Uterus (tissue), 4 donors: ENCODE measurements around the gene NEDD4L. TPM values are rescaled to one million over a fixed set of nuclear protein-coding genes. Genes with fewer than 3 reads are reported as not detected.

Source experiments
- DNase-seq, 2 donors: peaks; one replicate each; pipeline ENCODE4 v3.0.0-alpha.2; 2019 to 2020
- H3K27ac ChIP-seq, 2 donors: fragments of 200-600 bp; sonication (generic); 1 replicate in 1 of 2; 2 replicates in 1 of 2; pipeline ENCODE4 v1.5.1; 2016 to 2018
- H3K27me3 ChIP-seq, 2 donors: fragments of 200-600 bp; sonication (generic); one replicate each; pipeline ENCODE4 v1.5.1; 2018 to 2019; ENCODE audit warnings: control low read depth in 1 of 2
- H3K36me3 ChIP-seq, 2 donors: fragments of 200-600 bp; sonication (generic); one replicate each; pipeline ENCODE4 v1.5.1; 2019; ENCODE audit warnings: control low read depth in 1 of 2
- H3K4me1 ChIP-seq, 2 donors: fragments of 200-600 bp; sonication (generic); one replicate each; pipeline ENCODE4 v1.5.1; 2018 to 2019; ENCODE audit warnings: control low read depth in 1 of 2
- H3K4me3 ChIP-seq, 2 donors: fragments of 200-600 bp; sonication (generic); 1 replicate in 1 of 2; 2 replicates in 1 of 2; pipeline ENCODE4 v1.5.1; 2018 to 2019; ENCODE audit warnings: mild to moderate bottlenecking in 1 of 2
- H3K9me3 ChIP-seq, 2 donors: fragments of 200-600 bp; sonication (generic); one replicate each; pipeline ENCODE4 v1.5.1; 2019; ENCODE audit warnings: control low read depth in 1 of 2
- CTCF ChIP-seq, 4 experiments: fragments of 200-600 bp in 2 of 4; fragments of 450-650 bp in 2 of 4; sonication (generic) in 2 of 4; IDR thresholded peaks; one replicate each; pipeline ENCODE4 v1.5.1; 2016 to 2019; ENCODE audit warnings: antibody characterized with exemption in 4 of 4, mild to moderate bottlenecking in 2 of 4, moderate library complexity in 1 of 4
- POLR2A ChIP-seq, 2 donors: fragments of 450-650 bp; IDR thresholded peaks; one replicate each; pipeline ENCODE4 v1.6.1; 2016; ENCODE audit warnings: antibody characterized with exemption in 2 of 2, mild to moderate bottlenecking in 1 of 2, moderate library complexity in 1 of 2
- intact Hi-C: fragments of 100-400 bp; cut with DNase I; formaldehyde crosslinking; loops from one replicate; pipeline ENCODE4 v1.15.1; 2023; ENCODE audit warnings: low total_unique reads
- total RNA-seq, 4 donors: library from RNA; depleted of rRNA in 3 of 4; stranded (reverse); fragments of >200 nt in 3 of 4; gene quantifications; one replicate each; pipeline versions ENCODE4 v1.1.0 to v1.2.4, GENCODE V29; 2014 to 2023
- donor health status: DM: yes; HTN: yes; CAD: no.

NEDD4L gene
- total RNA-seq, 4 donors from 2014 or later: 6.2 to 45.9 (median 32.3) TPM

DNA sequence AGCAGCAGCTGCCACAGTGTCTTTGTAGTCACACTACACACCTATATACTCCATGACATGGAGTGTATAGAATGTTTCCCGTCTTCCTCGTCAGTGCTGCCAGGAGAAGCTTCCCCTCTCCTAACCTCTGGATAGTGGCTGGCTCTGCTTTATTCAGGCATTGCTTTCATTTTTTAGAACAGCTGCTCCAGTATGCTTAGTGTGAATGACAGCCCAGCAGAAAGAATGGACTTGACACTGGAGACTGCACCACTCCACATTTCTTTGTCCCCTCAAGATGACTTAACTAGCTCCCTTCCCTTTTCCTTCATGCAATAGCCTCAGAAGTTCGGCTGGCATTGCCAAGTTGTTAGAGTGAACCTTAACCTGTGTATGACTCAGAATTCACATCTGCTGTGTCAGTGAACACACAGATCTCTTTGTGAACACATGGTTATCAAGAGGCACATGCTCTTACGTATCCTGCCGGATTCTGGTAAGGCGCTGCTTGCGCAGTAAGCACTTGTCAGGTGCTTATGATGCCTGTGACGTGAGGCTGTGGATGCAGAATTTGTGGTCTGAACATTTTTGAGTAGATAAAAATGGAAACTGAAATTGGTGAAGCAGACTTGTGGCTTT is 73.9 kb downstream of the NEDD4L start:
- H3K4me1 ChIP-seq: no peaks in the 10 kb centered on the region
- no peak overlapping the region for H3K27ac ChIP-seq
- intact Hi-C loops: loop anchor here (10.0 kb wide), 2 partner anchors 243 to 683 kb away; partner anchors contain the start of gene ONECUT2
- no peaks in the 10 kb centered on the region for H3K9me3 ChIP-seq
- no peaks in the 10 kb centered on the region for H3K36me3 ChIP-seq
- no peaks in the 10 kb centered on the region for H3K27me3 ChIP-seq
- H3K4me3 ChIP-seq: no peak overlapping the region
- peak in 1 of 2 donors; percentile 16 for DNase-seq
- no peak for TF ChIP-seq CTCF (IDR thresholded peaks at IDR 0.05)
- no peak for TF ChIP-seq POLR2A (IDR thresholded peaks at IDR 0.05)

GRCh38 chr18:58118536-58118935 is 74.5 kb downstream of the NEDD4L start:
- H3K9me3 ChIP-seq: no peaks in the 10 kb centered on the region
- no peak for TF ChIP-seq POLR2A (IDR thresholded peaks at IDR 0.05)
- TF ChIP-seq CTCF (IDR thresholded peaks at IDR 0.05): no peak
- DNase-seq: no peak
- H3K36me3 ChIP-seq: no peaks in the 10 kb centered on the region
- no peaks in the 10 kb centered on the region for H3K27me3 ChIP-seq
- H3K4me3 ChIP-seq: no peak overlapping the region
- no peaks in the 10 kb centered on the region for H3K4me1 ChIP-seq
- intact Hi-C loops: loop anchor here (10.0 kb wide), 2 partner anchors 244 to 684 kb away; partner anchors contain the start of gene ONECUT2
- no peak overlapping the region for H3K27ac ChIP-seq

- no peak overlapping the region for H3K27ac ChIP-seq
- intact Hi-C loops: loop anchor here (10.0 kb wide), 2 partner anchors 245 to 685 kb away; partner anchors contain the start of gene ONECUT2
- DNase-seq: no peak
Observed at GRCh38 chr18:58119819-58120218, 75.8 kb downstream of the NEDD4L start.

GRCh38 chr18:58124475-58124874 is 80.4 kb downstream of the NEDD4L start:
- intact Hi-C loops: no loop called here

More at GRCh38 chr18:58119819-58120218, 75.8 kb downstream of the NEDD4L start:
- TF ChIP-seq POLR2A (IDR thresholded peaks at IDR 0.05) (no peak), CTCF (IDR thresholded peaks at IDR 0.05) (no peak)
- Histone ChIP-seq H3K4me1 (no peaks in the 10 kb centered on the region), H3K4me3 (no peak overlapping the region), H3K27me3 (no peaks in the 10 kb centered on the region), H3K9me3 (no peaks in the 10 kb centered on the region), H3K36me3 (no peaks in the 10 kb centered on the region)

More at GRCh38 chr18:58124475-58124874, 80.4 kb downstream of the NEDD4L start:
- H3K27me3 ChIP-seq: no peaks in the 10 kb centered on the region
- no peaks in the 10 kb centered on the region for H3K9me3 ChIP-seq
- H3K36me3 ChIP-seq: no peaks in the 10 kb centered on the region
- no peak for DNase-seq
- TF ChIP-seq CTCF (IDR thresholded peaks at IDR 0.05): no peak
- no peak for TF ChIP-seq POLR2A (IDR thresholded peaks at IDR 0.05)
- H3K27ac ChIP-seq: no peak overlapping the region
- H3K4me1 ChIP-seq: no peaks in the 10 kb centered on the region
- no peak overlapping the region for H3K4me3 ChIP-seq
